GM21515 (cell line): ENCODE results near the gene LIMS1.
A peak's percentile ranks its signal among the peaks of the same experiment; 100 is the strongest.
"Not testable (repeated sequence)": the region's sequence is repeated elsewhere in the genome, so short reads cannot be mapped to it uniquely, and the experiment has no call there.

Experiments used
- ATAC-seq: cut with Tn5 transposase; IDR thresholded peaks from one replicate; pipeline ENCODE4 v1.9.1; 2021; ENCODE audit not compliant: unreplicated experiment

Gene LIMS1

DNA sequence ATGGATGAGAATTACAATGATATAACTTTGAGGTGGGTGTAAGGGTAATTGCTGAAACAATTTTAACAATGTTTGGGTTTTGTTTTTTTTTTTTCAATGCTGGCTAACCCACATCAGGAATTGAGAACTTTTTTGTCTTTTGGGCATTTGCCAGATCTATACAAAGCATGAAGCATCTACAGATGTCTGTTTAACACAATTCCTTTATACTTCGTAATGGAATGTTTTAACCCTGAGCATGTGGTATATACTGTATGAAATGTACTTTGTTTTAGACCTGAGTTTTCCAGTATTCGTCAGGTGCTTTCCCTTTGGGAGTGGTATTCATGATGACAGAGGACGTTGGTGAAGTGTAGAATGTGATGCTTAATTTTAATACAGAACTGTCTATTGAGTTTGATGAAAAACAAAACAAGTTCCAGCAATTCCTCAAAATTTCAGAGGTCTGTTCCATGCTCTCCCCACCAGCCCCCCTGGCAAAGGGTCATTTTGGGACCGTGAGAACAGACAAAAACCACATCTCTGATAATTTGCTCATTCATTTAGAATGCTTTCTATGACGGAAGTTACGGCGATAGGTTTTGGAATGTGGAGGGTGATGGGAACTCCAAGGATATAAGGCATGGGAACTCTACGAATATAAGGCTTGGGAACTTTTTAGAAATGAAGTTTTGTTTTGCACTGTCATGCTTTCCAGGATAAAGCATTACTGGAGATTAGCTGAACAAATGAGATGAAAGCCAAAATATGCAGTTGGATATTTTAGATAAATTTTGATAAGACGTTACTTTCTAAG lies 14.1 kb downstream of the LIMS1 start:
- ATAC-seq = no peak

GRCh38 chr2:108552566-108552965 lies 18.3 kb downstream of the LIMS1 start:
- ATAC-seq = no peak

- no peak for ATAC-seq
Observed at GRCh38 chr2:108553209-108553919, 19.1 kb downstream of the LIMS1 start.

- no peak for ATAC-seq
Observed at GRCh38 chr2:108554528-108554927, 20.3 kb downstream of the LIMS1 start.

DNA sequence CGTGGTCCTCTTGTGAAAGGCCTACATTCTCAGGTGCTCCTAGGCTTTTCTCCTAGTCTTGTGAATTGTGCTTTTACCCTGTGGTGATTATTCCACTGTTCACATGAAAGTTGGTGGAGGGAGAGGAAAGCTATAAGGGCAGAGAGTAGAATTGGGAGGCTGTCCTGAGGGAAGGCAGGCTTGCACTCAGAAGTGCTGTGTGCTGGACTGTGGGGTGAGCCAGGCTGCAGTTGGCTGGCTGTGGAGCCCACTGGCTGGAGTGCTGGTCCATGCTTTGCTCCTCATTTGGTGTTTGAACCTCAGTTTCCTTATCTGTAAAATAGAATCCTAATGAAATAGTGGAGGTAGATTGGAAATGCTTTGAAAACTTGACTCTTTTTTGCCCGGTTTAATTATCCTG lies 21.3 kb downstream of the LIMS1 start:
- no peak for ATAC-seq

- not testable (repeated sequence) for ATAC-seq
Observed at GRCh38 chr2:108556581-108556980, 22.3 kb downstream of the LIMS1 start.

GRCh38 chr2:108560241-108560811 lies 26.1 kb downstream of the LIMS1 start:
- ATAC-seq = no peak

DNA sequence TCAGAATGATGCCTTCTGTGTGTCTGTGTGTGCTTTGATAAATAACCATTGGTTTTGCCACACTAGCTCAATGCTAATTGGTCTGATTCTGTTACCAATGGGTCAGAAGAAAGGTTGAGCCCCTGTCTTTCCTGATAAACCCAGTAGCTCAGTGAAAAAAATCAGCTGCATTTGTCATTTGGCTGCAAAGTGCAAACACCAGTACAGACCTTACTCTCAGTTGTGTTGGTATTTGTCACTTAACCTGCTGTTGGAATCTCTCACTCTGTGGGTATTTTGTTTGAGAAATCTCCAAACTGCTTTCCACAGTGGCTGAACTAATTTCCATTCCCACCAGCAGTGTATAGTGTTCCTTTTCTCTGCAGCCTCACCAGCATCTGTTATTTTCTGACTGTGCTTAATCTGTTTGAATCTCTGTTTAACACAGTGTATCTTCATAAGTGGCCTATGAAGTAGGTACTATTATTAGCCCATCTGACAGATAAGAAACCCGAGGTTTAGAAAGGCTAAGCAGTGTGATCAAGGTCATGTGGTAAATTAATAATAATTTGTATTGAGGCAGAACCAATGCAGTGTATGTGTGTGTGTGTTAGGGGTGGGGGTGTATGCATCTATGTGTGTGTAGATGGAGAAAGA lies 26.7 kb downstream of the LIMS1 start:
- ATAC-seq = no peak

GRCh38 chr2:108562274-108562673 lies 28.0 kb downstream of the LIMS1 start:
- no peak for ATAC-seq

DNA sequence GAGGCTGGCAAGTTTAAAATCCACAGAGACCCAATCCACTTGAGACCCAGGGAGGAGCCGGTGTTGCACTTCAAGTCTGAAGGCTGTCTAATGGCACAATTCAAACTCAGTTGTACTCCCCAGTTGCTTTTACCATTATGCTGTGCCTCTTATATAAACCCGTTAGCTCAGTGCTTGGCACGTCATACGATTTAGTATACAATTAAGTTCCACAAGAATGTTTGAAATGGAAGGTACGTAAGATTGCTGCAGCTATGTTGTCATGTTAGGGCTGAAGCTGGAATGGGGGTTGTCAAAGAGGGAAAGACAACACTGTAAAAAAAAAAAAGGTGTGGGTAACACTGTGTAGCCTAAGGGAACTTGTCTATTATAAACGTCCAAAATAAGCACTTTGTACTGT lies 30.2 kb downstream of the LIMS1 start:
- no peak for ATAC-seq

- peak; percentile 84 for ATAC-seq
Observed at GRCh38 chr2:108565778-108566375, 31.6 kb downstream of the LIMS1 start.

DNA sequence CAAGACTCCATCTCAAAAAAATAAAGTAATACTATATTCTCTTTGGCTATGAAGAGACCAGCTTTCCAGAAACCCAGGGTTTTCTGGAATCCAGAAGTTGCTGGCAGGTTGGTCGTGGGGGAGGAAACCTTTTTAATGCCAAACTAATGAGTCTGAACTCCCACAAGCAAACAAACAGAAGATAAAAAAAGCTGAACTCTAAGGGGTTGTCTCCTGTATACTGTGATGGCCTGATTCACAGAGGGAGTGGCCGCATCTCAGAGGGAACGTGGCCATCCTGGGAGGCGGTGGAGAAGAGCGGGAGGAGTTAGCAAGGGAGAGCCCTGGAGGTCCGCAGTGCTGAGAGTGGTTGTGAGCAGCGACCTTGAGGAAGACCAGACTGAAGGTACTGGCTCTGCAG lies 36.1 kb downstream of the LIMS1 start:
- no peak for ATAC-seq

- ATAC-seq = no peak
Observed at GRCh38 chr2:108571286-108571685, 37.0 kb downstream of the LIMS1 start.

DNA sequence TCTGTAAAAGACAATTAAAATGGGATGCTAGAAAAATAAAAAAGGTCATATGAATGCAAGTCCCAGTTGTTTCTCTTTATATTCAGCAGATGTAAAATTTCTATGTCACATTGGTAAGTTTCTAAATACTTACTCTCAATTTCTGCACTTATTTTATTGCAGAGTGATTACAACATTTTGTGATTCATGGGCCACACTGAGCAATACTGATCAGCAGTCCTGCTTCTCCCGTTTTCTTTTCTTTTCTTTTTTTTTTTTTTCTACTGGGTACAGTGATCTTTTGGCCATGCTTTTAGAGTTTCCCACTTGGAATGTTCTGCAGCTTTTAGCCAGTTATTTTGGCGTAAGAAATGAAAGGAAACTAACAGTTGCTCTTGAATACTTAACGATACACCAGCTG lies 38.8 kb downstream of the LIMS1 start:
- ATAC-seq = no peak

GRCh38 chr2:108574332-108574731 lies 40.1 kb downstream of the LIMS1 start:
- no peak for ATAC-seq

GRCh38 chr2:108575132-108575966 lies 41.1 kb downstream of the LIMS1 start:
- ATAC-seq = peak; percentile 83

- no peak for ATAC-seq
Observed at GRCh38 chr2:108577099-108577498, 42.8 kb downstream of the LIMS1 start.

- no peak for ATAC-seq
Observed at GRCh38 chr2:108579623-108580022, 45.4 kb downstream of the LIMS1 start.

GRCh38 chr2:108580050-108580449 lies 45.8 kb downstream of the LIMS1 start:
- ATAC-seq = no peak

DNA sequence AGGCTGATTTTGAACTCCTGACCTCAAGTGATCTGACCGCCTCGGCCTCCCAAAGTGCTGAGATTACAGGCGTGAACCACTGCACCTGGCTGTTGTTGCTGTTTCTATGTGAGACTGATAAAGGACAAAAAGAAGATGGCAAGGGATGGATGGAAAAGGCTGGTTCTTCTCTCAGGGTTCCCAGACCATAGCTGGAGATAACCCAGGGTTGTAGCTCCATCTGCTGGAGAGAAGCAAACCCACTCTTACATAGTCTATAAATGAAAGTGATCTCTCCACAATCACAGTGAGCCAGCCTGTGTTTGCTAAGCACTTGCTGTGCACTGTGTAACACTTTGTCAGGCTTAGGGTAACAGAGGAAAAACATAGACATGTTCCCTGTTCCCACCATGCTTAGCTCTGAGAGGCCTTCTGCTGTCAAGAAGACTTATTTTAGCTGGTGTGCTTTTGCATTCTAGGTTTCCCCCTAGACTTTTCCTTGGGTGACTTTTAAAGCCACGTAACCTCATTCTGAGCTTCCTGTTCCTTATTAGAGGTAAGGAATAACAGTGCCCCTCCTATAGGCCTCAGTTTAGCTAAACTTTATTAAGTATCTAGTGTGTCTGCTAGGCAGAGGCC lies 49.7 kb downstream of the LIMS1 start:
- peak; percentile 79 for ATAC-seq
